Chondrocyte (in vitro differentiated cells): Measurements from ENCODE around the gene MEN1. TPM values are rescaled to one million over a fixed set of nuclear protein-coding genes. Genes with fewer than 3 reads are reported as not detected.
"Not testable (repeated sequence)": the region's sequence is repeated elsewhere in the genome, so short reads cannot be mapped to it uniquely, and the experiment has no call there.

Experiments used
- DNase-seq: peaks from one replicate; pipeline ENCODE4 v3.0.0; 2021; ENCODE audit warnings: mixed read lengths, low spot score
- H3K27ac Mint-ChIP-seq: one replicate; pipeline ENCODE4 v1.8.0; 2021; ENCODE audit warnings: mild to moderate bottlenecking, moderate library complexity, mixed read lengths; ENCODE audit not compliant: unreplicated experiment
- H3K27me3 Mint-ChIP-seq: 2 replicates; pipeline ENCODE4 v1.8.0; 2021; ENCODE audit warnings: low read depth, mixed read lengths
- H3K36me3 Mint-ChIP-seq: 2 replicates; pipeline ENCODE4 v1.8.0; 2021; ENCODE audit warnings: low read depth, mixed read lengths
- H3K4me1 Mint-ChIP-seq: 2 replicates; pipeline ENCODE4 v1.8.0; 2021; ENCODE audit warnings: low read depth, mild to moderate bottlenecking, mixed read lengths
- H3K4me3 Mint-ChIP-seq: one replicate; pipeline ENCODE4 v1.8.0; 2021; ENCODE audit warnings: mild to moderate bottlenecking, moderate library complexity, mixed read lengths; ENCODE audit not compliant: unreplicated experiment
- H3K9me3 Mint-ChIP-seq: 2 replicates; pipeline ENCODE4 v1.8.0; 2021; ENCODE audit warnings: low read depth, mixed read lengths
- total RNA-seq: library from RNA; stranded (reverse); gene quantifications from 3 replicates; pipeline ENCODE4 v1.2.1, GENCODE V29; 2021
- TF ChIP-seq, protein P1 (sequence below): fragments of 200-600 bp; sonication (generic); IDR thresholded peaks from 2 replicates; pipeline ENCODE4 v1.5.0; 2021; ENCODE audit warnings: antibody characterized with exemption, mild to moderate bottlenecking, moderate library complexity

MEN1 gene
- total RNA-seq, 1 donor from 2014 or later = 19.5 TPM

DNA sequence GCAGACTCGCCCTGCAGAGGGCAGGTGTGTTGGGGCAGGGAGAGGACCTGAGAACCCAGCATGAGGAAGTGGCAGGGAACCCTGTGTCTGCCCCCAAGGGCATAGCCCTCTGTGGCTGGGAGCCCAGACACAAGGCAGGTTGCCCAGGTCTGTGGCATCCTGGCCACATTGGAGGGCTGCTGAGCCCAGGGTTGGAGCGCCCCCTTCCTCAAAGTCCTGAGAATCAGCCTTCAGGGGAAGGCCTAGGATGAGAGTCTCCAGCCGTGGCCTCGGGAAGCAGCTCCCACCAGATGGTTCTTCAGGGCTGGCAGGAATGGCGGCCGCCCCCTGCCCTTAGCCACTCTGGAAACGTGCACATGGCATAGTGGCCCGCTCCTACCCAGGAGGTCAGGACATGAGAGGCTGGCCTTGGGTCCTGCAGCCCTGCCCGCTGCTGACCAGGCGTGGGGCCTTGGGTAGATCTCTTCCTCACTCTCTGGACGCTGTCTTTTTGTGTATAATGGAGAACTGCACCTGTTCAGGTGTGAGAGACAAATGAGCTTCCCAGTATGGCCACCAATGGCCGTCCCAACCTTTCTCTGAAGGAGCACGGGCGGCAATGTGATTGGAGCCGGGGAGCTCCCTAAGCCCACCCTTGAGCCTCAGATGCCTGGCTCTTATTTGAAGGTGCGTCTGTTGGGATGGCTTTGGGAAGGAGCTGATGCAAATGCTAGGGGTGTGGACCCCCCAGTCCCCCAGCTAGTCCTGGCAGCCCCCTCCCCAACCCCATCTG is 38.7 kb upstream of the MEN1 start:
- Mint-ChIP-seq H3K36me3 (no peaks in the 10 kb centered on the region), H3K9me3 (no peaks in the 10 kb centered on the region), H3K27ac (peak overlapping the region; percentile 12), H3K4me3 (no peak overlapping the region), H3K4me1 (peaks cover 18% of the 10 kb centered on the region), H3K27me3 (no peaks in the 10 kb centered on the region)
- DNase-seq = no peak
- TF ChIP-seq, protein P1, sequence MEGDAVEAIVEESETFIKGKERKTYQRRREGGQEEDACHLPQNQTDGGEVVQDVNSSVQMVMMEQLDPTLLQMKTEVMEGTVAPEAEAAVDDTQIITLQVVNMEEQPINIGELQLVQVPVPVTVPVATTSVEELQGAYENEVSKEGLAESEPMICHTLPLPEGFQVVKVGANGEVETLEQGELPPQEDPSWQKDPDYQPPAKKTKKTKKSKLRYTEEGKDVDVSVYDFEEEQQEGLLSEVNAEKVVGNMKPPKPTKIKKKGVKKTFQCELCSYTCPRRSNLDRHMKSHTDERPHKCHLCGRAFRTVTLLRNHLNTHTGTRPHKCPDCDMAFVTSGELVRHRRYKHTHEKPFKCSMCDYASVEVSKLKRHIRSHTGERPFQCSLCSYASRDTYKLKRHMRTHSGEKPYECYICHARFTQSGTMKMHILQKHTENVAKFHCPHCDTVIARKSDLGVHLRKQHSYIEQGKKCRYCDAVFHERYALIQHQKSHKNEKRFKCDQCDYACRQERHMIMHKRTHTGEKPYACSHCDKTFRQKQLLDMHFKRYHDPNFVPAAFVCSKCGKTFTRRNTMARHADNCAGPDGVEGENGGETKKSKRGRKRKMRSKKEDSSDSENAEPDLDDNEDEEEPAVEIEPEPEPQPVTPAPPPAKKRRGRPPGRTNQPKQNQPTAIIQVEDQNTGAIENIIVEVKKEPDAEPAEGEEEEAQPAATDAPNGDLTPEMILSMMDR = peak; percentile 37

DNA sequence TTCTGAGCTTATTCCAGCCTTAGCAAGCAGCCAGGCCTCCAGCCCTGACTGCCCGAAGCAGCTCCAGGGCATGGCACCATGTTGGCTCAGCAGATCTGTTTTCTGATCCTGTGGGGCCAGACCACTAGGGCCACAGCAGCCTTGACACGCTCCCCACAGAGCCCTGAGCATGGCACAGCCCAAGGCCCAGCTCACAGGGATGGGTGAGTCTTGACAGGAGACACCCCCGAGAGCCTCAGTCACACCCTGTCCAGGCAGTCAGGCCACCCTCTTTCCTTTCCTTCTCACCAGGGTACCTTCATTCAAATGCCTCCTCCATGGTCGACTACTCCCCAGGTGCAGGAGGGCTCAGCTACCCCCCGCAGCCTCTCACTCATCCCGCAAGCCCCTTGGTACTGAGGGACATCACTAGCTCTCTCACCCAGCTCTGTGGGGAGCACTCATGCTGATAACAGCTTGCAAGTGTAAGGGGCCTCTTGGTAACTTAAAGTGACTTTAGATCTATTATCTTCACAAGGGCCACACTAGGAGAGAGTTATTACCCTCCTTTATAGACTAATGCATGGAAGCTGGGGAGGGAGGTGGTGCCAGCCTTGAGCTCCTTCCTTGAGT is 38.0 kb upstream of the MEN1 start:
- Mint-ChIP-seq H3K27ac (peak overlapping the region; percentile 68), H3K27me3 (no peaks in the 10 kb centered on the region), H3K36me3 (no peaks in the 10 kb centered on the region), H3K4me3 (no peak overlapping the region), H3K9me3 (no peaks in the 10 kb centered on the region), H3K4me1 (peaks cover 20% of the 10 kb centered on the region)
- no peak for DNase-seq
- TF ChIP-seq, protein P1 = no peak

DNA sequence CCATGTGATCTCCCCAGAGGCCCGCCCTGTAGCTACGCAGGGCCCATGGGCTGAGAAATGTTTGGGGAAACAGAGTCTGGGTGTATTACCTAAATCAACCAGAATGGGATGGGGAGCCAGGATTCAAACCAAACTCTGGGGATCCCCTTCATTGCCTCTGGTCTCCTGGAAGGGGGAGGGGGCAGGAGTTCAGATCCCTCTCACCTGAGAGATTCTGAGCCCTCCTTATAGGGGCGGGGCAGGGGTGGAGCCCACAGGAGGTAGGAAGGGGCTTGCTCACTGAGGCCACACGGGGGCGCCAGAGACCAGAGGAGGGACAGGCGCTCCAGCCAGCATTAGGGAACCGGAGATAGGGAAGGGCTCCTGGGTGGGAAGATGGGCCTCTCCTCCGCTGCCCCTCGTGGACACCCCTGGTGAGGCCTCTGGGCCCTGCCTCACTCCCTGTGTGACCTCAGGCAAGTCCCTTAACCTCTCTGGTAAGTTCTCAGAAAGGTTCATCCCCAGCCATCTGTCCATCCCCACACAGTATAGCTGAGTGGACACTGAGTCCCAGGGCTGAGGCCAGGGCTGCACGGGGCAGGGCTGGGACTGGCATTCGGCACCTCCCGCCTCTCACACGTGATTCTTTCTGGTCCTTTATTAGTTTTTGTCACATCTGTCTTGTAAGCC is 36.8 kb upstream of the MEN1 start:
- no peak for DNase-seq
- H3K27ac Mint-ChIP-seq = no peak overlapping the region
- TF ChIP-seq, protein P1 = peak; percentile 96

DNA sequence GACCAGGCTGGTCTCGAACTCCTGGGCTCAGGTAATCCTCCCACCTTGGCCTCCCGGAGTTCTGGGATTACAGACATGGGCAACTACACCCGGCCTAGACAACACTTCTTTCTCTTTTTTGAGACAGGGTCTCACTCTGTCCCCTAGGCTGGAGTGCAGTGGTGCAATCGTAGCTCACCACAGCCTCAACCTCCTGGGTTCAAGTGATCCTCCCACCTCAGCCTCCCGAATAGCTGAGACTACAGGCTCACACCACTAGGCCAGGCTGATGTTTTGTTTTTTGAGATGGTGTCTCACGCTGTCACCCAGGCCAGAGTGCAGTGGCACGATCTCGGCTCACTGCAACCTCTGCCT is 35.4 kb upstream of the MEN1 start:
- not testable (repeated sequence) for H3K4me3 Mint-ChIP-seq, H3K27me3 Mint-ChIP-seq, H3K9me3 Mint-ChIP-seq, DNase-seq, H3K27ac Mint-ChIP-seq, H3K36me3 Mint-ChIP-seq
- H3K4me1 Mint-ChIP-seq = peaks cover 15% of the 10 kb centered on the region

More for the DNA sequence above, 36.8 kb upstream of the MEN1 start:
- Mint-ChIP-seq H3K36me3 (no peaks in the 10 kb centered on the region), H3K27me3 (no peaks in the 10 kb centered on the region), H3K9me3 (no peaks in the 10 kb centered on the region), H3K4me3 (no peak overlapping the region), H3K4me1 (peaks cover 24% of the 10 kb centered on the region)

DNA sequence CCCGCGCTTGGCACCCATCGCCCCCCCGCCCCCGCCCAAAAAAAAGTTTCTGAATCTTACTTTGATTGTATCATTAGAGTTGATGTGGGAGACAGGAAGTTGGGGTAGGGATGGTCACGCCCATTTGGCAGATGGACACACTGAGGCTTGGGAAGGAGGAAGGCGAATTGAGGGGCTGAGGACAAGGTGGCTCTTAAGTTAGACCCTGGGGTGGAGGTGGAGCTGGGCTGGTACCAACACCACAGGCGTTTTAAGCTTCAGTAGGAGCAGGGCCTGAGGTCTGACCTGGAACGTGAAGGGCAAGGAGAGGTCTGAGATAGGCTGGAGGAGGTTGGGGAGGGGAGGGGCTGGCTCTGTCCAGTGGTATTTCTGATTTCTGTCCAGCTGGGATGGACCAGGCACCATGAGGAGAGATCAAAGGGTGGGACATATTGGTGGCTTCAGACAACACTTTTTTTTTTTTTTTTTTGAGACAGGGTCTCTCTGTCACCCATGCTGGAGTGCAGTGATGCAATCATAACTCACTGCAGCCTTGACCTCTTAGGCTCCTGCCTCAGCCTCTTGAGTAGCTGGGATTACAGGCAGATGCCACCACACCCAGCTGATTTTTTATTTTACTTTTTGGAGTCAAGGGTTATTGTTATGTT is 34.9 kb upstream of the MEN1 start:
- Mint-ChIP-seq H3K27ac (peak overlapping the region; percentile 45), H3K4me3 (peak overlapping the region; percentile 42), H3K27me3 (no peaks in the 10 kb centered on the region), H3K36me3 (no peaks in the 10 kb centered on the region), H3K4me1 (peaks cover 13% of the 10 kb centered on the region), H3K9me3 (no peaks in the 10 kb centered on the region)
- DNase-seq = no peak
- TF ChIP-seq, protein P1 = no peak
